Left ventricle myocardium inferior (tissue), 1 donor: Measurements from ENCODE around the gene SPTBN1. TPM values are rescaled to one million over a fixed set of nuclear protein-coding genes. Genes with fewer than 3 reads are reported as not detected.

ENCODE experiments used
- DNase-seq: peaks from one replicate; pipeline ENCODE4 v3.0.0-alpha.2; 2020
- H3K27ac ChIP-seq: fragments of 200-600 bp; replicated peaks from 2 replicates; pipeline ENCODE4 v1.8.0; 2021
- H3K27me3 ChIP-seq: fragments of 200-600 bp; 2 replicates; pipeline ENCODE4 v1.8.0; 2021; ENCODE audit warnings: low read depth
- H3K36me3 ChIP-seq: fragments of 200-600 bp; 2 replicates; pipeline ENCODE4 v1.8.0; 2021
- H3K4me1 ChIP-seq: fragments of 200-600 bp; 2 replicates; pipeline ENCODE4 v1.8.0; 2021
- H3K4me3 ChIP-seq: fragments of 200-600 bp; 2 replicates; pipeline ENCODE4 v1.8.0; 2021; ENCODE audit warnings: mild to moderate bottlenecking, moderate library complexity
- H3K9me3 ChIP-seq: fragments of 200-600 bp; replicated peaks from 2 replicates; pipeline ENCODE4 v1.8.0; 2021
- intact Hi-C: fragments of 100-400 bp; cut with micrococcal nuclease; formaldehyde crosslinking; loops from one replicate; pipeline ENCODE4 v1.11.0; 2022
- total RNA-seq: library from RNA; stranded (reverse); fragmentation: NEBNext Ultra II Directional; extraction: Animal tissue kit (Norgen Biotek cat#: 25700); gene quantifications from one replicate; pipeline ENCODE4 v1.2.1, GENCODE V29; 2021
- TF ChIP-seq, protein P1 (sequence below): fragments of 200-600 bp; IDR thresholded peaks from 2 replicates; pipeline ENCODE4 v1.8.0; 2021; ENCODE audit warnings: antibody characterized with exemption, mild to moderate bottlenecking, borderline replicate concordance
- donor health status: DM: no; HTN: yes; CAD: no; lungs with severe emphysema.

The SPTBN1 gene
- total RNA-seq, 1 donor from 2014 or later, result 484 TPM

DNA sequence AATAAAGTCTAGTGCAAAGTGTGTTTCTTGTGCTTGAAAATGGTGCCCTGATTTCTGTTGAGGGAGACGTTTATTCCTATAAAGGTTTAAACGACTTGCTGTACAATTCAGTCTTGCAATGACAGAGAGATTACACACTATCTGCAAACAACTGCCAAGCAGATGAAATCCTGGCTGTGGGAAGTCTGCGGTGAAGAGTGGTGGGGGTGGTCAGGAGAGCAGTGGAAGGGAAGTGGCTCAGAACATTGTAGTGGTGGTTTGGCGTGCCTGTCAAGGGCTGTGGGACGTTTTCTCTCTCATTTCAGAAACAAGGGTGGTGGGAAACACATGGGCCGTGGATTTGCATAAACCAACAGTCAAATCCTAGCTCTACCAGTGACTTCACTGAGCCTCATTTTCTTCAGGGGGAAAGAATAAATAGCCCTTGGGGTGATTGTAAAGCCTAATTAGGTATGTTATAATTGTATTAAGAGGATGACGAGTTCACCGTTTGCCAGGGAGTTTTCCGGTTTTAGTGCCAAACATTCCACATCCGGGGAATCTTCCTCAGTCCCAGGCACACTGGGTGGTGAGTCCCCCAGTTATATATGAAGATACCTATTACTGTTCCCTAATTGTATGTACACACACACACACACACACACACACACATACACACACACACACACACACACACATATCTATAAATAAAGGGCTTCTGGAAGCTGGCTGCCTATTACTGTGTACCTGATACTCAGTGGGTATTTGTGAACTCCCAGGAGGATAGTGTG is 115.0 kb downstream of the SPTBN1 start:
- H3K36me3 ChIP-seq, result no peaks in the 10 kb centered on the region
- DNase-seq, result peak; percentile 45
- intact Hi-C loops, result no loop called here
- H3K9me3 ChIP-seq, result no peaks in the 10 kb centered on the region
- no peaks in the 10 kb centered on the region for H3K27me3 ChIP-seq
- peak overlapping the region; percentile 75 for H3K27ac ChIP-seq
- no peak overlapping the region for H3K4me3 ChIP-seq
- H3K4me1 ChIP-seq, result peaks cover 98% of the 10 kb centered on the region
- TF ChIP-seq, protein P1, sequence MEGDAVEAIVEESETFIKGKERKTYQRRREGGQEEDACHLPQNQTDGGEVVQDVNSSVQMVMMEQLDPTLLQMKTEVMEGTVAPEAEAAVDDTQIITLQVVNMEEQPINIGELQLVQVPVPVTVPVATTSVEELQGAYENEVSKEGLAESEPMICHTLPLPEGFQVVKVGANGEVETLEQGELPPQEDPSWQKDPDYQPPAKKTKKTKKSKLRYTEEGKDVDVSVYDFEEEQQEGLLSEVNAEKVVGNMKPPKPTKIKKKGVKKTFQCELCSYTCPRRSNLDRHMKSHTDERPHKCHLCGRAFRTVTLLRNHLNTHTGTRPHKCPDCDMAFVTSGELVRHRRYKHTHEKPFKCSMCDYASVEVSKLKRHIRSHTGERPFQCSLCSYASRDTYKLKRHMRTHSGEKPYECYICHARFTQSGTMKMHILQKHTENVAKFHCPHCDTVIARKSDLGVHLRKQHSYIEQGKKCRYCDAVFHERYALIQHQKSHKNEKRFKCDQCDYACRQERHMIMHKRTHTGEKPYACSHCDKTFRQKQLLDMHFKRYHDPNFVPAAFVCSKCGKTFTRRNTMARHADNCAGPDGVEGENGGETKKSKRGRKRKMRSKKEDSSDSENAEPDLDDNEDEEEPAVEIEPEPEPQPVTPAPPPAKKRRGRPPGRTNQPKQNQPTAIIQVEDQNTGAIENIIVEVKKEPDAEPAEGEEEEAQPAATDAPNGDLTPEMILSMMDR, result no peak

DNA sequence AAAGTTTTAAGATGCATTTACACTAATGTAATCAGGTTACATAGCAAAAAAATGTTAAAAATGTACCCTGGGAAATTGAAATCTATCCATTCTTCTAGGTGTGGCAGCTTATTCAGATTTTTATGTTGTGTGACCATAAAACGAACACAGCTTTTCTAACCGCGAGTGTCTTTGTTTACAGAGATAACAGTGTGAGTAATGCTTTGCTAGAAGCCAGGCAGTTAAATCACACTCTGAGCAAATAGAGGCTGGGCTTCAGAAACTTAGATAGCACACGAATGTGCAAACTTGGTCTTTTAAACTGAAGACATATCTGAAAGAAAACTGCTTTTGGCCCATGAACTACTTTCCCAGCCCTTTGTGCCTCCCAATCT is 116.1 kb downstream of the SPTBN1 start:
- H3K4me3 ChIP-seq, result peak overlapping the region; percentile 3
- H3K9me3 ChIP-seq, result no peaks in the 10 kb centered on the region
- no peak for DNase-seq
- TF ChIP-seq, protein P1, result no peak
- peak overlapping the region; percentile 75 for H3K27ac ChIP-seq
- H3K36me3 ChIP-seq, result no peaks in the 10 kb centered on the region
- peaks cover 98% of the 10 kb centered on the region for H3K4me1 ChIP-seq
- no peaks in the 10 kb centered on the region for H3K27me3 ChIP-seq
- intact Hi-C loops, result no loop called here

DNA sequence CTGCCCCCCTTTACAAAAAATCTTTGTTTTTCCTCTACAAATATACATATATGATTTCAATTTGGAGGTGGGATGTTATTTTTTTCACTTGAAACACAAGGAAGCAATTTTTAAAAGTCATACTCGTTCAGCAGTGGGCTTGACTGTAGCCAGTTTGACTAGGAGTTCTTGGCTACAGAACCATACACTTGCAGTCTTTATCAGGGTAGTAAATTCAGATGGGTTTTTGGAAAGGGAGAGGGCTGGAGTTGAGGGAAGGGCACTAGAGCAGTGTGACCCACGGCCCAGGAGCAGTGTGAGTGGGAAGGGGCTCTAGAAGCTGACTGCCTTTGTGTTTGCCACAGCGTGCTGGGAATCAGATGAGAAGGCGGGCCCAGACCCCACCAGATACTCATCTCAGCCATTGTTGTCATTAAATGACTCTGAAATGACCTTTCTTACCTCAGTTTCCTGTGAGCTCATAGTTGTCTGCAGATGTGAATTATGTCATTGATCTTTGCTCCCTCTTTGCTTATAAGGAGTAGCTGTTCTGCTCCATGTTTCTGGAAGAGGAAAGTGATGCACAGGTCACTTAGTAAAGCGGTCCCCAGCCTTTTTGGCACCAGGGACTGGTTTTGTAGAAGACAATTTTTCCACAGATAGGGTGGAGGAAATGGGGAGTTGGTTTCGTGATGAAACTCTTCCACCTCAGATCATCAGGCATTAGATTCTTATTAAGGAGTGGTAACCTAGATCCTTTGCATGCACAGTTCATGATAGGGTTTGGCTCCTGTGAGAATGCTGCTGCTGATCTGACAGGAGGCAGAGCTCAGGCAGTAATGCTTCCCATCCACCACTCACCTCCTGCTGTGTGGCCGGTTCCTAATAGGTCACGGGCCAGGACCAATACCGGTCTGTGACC is 116.8 kb downstream of the SPTBN1 start:
- no peak for DNase-seq
- H3K27me3 ChIP-seq, result no peaks in the 10 kb centered on the region
- H3K4me1 ChIP-seq, result peaks cover 100% of the 10 kb centered on the region
- intact Hi-C loops, result no loop called here
- TF ChIP-seq, protein P1, result no peak
- peak overlapping the region; percentile 75 for H3K27ac ChIP-seq
- no peaks in the 10 kb centered on the region for H3K36me3 ChIP-seq
- H3K9me3 ChIP-seq, result no peaks in the 10 kb centered on the region
- H3K4me3 ChIP-seq, result peak overlapping the region; percentile 3

DNA sequence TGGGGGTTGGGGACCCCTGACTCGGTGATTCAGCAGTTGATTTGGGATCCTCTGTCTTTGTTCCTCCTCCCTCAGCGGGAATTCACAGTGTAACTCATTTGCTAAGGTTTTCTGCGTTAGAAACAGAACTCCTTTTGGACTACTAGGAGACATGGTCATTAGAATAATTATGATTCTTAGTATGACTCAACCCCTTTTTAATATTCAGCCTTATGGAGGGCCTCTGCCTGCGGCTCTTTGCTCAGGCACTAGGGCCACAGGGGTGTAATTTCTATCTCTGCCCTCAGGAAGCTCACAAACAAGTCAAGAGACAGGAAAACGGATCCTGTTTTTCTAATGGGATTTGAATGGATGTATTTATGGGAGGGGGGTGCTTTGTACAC is 117.4 kb downstream of the SPTBN1 start:
- H3K36me3 ChIP-seq, result no peaks in the 10 kb centered on the region
- H3K27me3 ChIP-seq, result no peaks in the 10 kb centered on the region
- TF ChIP-seq, protein P1, result no peak
- peaks cover 100% of the 10 kb centered on the region for H3K4me1 ChIP-seq
- intact Hi-C loops, result no loop called here
- H3K4me3 ChIP-seq, result no peak overlapping the region
- no peak for DNase-seq
- no peaks in the 10 kb centered on the region for H3K9me3 ChIP-seq
- peak overlapping the region; percentile 75 for H3K27ac ChIP-seq

DNA sequence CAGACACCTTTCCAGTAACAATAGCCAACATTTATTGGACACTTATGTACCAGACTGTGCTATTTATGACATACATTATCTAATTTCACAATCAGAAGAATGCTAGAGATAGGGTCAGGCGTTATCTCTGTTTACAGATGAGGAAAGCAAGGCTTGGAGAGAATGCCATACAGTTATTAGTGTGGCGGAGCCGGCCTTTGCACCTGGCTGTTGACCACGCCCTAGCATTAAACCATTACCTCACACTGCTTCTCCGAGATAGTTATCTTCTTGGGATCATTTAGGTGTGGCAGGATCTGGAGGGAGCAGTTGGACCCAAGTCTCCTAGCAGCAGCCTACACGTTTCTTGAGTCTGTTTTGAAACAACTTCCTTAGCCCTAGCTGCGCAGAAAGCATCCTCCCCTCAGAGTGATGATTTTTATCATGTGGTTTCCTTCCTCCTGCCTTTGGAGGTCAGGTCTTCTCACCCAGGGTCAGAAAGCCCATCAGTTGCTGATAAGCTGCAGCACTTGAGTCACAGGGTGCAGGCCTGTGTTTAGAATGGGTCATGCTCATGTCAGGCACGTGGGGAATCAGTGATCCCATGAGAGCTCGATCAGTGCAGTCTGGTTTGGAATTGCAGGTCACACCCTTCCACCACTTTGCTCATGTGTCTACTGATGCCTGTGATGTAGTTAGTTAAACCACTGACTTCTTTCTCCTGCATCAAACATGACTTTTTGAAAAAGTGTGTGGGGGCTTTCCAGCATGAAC is 118.2 kb downstream of the SPTBN1 start:
- peaks cover 100% of the 10 kb centered on the region for H3K4me1 ChIP-seq

More for the DNA sequence above, 118.2 kb downstream of the SPTBN1 start:
- TF ChIP-seq, protein P1, result no peak
- no peak overlapping the region for H3K4me3 ChIP-seq
- H3K27me3 ChIP-seq, result no peaks in the 10 kb centered on the region
- intact Hi-C loops, result no loop called here
- H3K36me3 ChIP-seq, result no peaks in the 10 kb centered on the region
- DNase-seq, result no peak
- H3K9me3 ChIP-seq, result no peaks in the 10 kb centered on the region
- peak overlapping the region; percentile 75 for H3K27ac ChIP-seq
